GM23338 (cell line): ENCODE measurements around the gene CALCOCO1. TPM values are rescaled to one million over a fixed set of nuclear protein-coding genes. Genes with fewer than 3 reads are reported as not detected.
A peak's percentile ranks its signal among the peaks of the same experiment; 100 is the strongest.

ENCODE experiments used
- ATAC-seq: fragments of 200-7000 bp; cut with Tn5 transposase; 3 replicates; pipeline ENCODE4 v1.9.1; 2020
- DNase-seq: peaks from one replicate; pipeline ENCODE4 v3.0.0-alpha.2; 2015; ENCODE audit warnings: low spot score
- H2AFZ ChIP-seq: fragments of 200-600 bp; sonication (generic); 2 replicates; pipeline ENCODE4 v1.8.0; 2016; ENCODE audit warnings: antibody characterized with exemption, mild to moderate bottlenecking, moderate library complexity
- H3F3A ChIP-seq: fragments of 200-600 bp; sonication (generic); replicated peaks from 2 replicates; pipeline ENCODE4 v1.8.0; 2017; ENCODE audit warnings: antibody characterized with exemption, mixed run types, low read depth
- H3K27ac ChIP-seq: fragments of 200-600 bp; sonication (generic); 2 replicates; pipeline ENCODE4 v1.6.1; 2016; ENCODE audit warnings: low read depth
- H3K27me3 ChIP-seq: fragments of 200-600 bp; sonication (generic); 2 replicates; pipeline ENCODE4 v1.8.0; 2016; ENCODE audit warnings: mild to moderate bottlenecking, mixed run types, moderate library complexity; ENCODE audit not compliant: insufficient read depth
- H3K36me3 ChIP-seq: fragments of 200-600 bp; sonication (generic); 2 replicates; pipeline ENCODE4 v1.8.0; 2016; ENCODE audit warnings: mild to moderate bottlenecking; ENCODE audit not compliant: insufficient read depth
- H3K4me1 ChIP-seq: fragments of 200-600 bp; sonication (generic); 2 replicates; pipeline ENCODE4 v1.8.0; 2016; ENCODE audit warnings: mild to moderate bottlenecking, moderate library complexity; ENCODE audit not compliant: insufficient read depth
- H3K4me2 ChIP-seq: fragments of 200-600 bp; sonication (generic); 2 replicates; pipeline ENCODE4 v1.7.1; 2017; ENCODE audit warnings: mixed run types
- H3K4me3 ChIP-seq: fragments of 200-600 bp; sonication (generic); 2 replicates; pipeline ENCODE4 v1.6.1; 2016; ENCODE audit warnings: mixed run types
- H3K79me2 ChIP-seq: fragments of 200-600 bp; sonication (generic); replicated peaks from 2 replicates; pipeline ENCODE4 v1.8.0; 2017; ENCODE audit warnings: mild to moderate bottlenecking; ENCODE audit not compliant: insufficient read depth
- H3K9me2 ChIP-seq: fragments of 200-600 bp; sonication (generic); 2 replicates; pipeline ENCODE4 v1.8.0; 2017; ENCODE audit not compliant: insufficient read depth
- H4K20me1 ChIP-seq: fragments of 200-600 bp; sonication (generic); replicated peaks from 2 replicates; pipeline ENCODE4 v1.8.0; 2017; ENCODE audit warnings: mild to moderate bottlenecking; ENCODE audit not compliant: insufficient read depth
- H3K27ac Mint-ChIP-seq: 2 replicates; pipeline ENCODE4 v1.8.0; 2020; ENCODE audit warnings: inconsistent platforms, mild to moderate bottlenecking, moderate library complexity, mixed read lengths
- H3K27me3 Mint-ChIP-seq: 3 replicates; pipeline ENCODE4 v1.8.0; 2022; ENCODE audit warnings: low read depth, mild to moderate bottlenecking, moderate library complexity, mixed read lengths, inconsistent platforms; ENCODE audit not compliant: insufficient read depth, poor library complexity
- H3K36me3 Mint-ChIP-seq: 3 replicates; pipeline ENCODE4 v1.8.0; 2021; ENCODE audit warnings: low read depth, mild to moderate bottlenecking, inconsistent platforms, moderate library complexity, mixed read lengths
- H3K4me1 Mint-ChIP-seq: 3 replicates; pipeline ENCODE4 v1.8.0; 2020; ENCODE audit warnings: mild to moderate bottlenecking, inconsistent platforms, mixed read lengths
- H3K4me3 Mint-ChIP-seq: 3 replicates; pipeline ENCODE4 v1.8.0; 2021; ENCODE audit warnings: moderate library complexity, mild to moderate bottlenecking, inconsistent platforms, mixed read lengths
- H3K9me3 Mint-ChIP-seq: 3 replicates; pipeline ENCODE4 v1.8.0; 2020; ENCODE audit warnings: moderate library complexity, mild to moderate bottlenecking, inconsistent platforms, mixed read lengths
- EZH2 ChIP-seq: fragments of 200-600 bp; sonication (generic); IDR thresholded peaks from one replicate; pipeline ENCODE4 v1.8.0; 2017; ENCODE audit warnings: antibody characterized with exemption, mild to moderate bottlenecking, low read depth; ENCODE audit not compliant: unreplicated experiment
- EZH2phosphoT487 ChIP-seq: fragments of 200-600 bp; sonication (generic); IDR thresholded peaks from one replicate; pipeline ENCODE4 v1.8.1; 2018; ENCODE audit warnings: antibody characterized with exemption; ENCODE audit not compliant: unreplicated experiment
- NANOG ChIP-seq: IDR thresholded peaks from 2 replicates; pipeline ENCODE4 v1.6.1; 2016; ENCODE audit warnings: antibody characterized with exemption, borderline replicate concordance
- ZNF462 ChIP-seq: fragments of 250-450 bp; sonication (Bioruptor Pico); IDR thresholded peaks from 2 replicates; pipeline ENCODE4 v1.5.0; 2020; ENCODE audit warnings: mild to moderate bottlenecking, moderate library complexity
- polyA plus RNA-seq: library from polyadenylated mRNA; unstranded; fragments of >200 nt; fragmentation: Nextera tagmentation; extraction: Ambion mirVana; gene quantifications from 2 replicates; pipeline ENCODE4 v1.2.1, GENCODE V29; 2016
- total RNA-seq: library from RNA; depleted of rRNA; stranded (reverse); fragments of >200 nt; shearing (Covaris generic); gene quantifications from 2 replicates; pipeline ENCODE4 v1.2.3, GENCODE V29; 2014
- TF ChIP-seq, protein P1 (sequence below), 2 experiments: fragments of 200-600 bp in 1 of 2; sonication (generic) in 1 of 2; conservative IDR thresholded peaks; 2 replicates each; pipeline versions ENCODE4 v1.5.1 to v1.6.1; 2016 to 2017; ENCODE audit warnings: antibody characterized with exemption in 2 of 2, low read depth in 2 of 2, mild to moderate bottlenecking in 2 of 2, moderate library complexity in 1 of 2

CALCOCO1 gene
- total and polyA plus RNA-seq, 2 experiments from 2014 or later, result 6.5 to 20.4 TPM

DNA sequence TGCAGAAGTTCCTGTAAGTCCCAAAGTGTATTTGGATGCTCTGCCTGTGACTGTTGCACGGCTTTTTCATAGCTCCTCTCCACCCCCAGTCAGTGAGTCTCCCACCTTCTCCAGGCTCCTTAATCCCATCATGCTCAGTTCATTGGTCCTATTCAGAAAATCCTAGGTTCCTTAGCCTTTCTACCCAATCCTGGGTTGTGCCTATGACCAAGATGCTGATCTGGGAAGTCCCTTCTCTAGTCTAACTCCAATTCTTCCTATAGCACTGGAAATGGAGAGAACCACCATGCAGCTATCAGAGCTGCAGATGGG is 16.8 kb upstream of the CALCOCO1 start:
- H3K79me2 ChIP-seq, result no peaks in the 10 kb centered on the region
- no peaks in the 10 kb centered on the region for H3K36me3 Mint-ChIP-seq
- H3K4me3 Mint-ChIP-seq, result no peak overlapping the region
- peaks cover 12% of the 10 kb centered on the region for H3K27me3 Mint-ChIP-seq
- no peak overlapping the region for H2AFZ ChIP-seq
- H3K27ac Mint-ChIP-seq, result no peak overlapping the region
- peaks cover 11% of the 10 kb centered on the region for H3K4me1 Mint-ChIP-seq
- DNase-seq (no peak), ATAC-seq (no peak)
- no peak overlapping the region for H3K4me2 ChIP-seq
- no peaks in the 10 kb centered on the region for H3K36me3 ChIP-seq
- H4K20me1 ChIP-seq, result no peaks in the 10 kb centered on the region; the same call in 1 of the 2 replicates
- no peaks in the 10 kb centered on the region for H3K9me2 ChIP-seq
- no peak overlapping the region for H3K4me3 ChIP-seq
- no peaks in the 10 kb centered on the region for H3K9me3 Mint-ChIP-seq
- no peaks in the 10 kb centered on the region for H3F3A ChIP-seq
- H3K27ac ChIP-seq, result no peak overlapping the region
- peaks cover 22% of the 10 kb centered on the region for H3K4me1 ChIP-seq
- TF ChIP-seq EZH2phosphoT487, result no peak
- H3K27me3 ChIP-seq, result peaks cover 97% of the 10 kb centered on the region

GRCh38 chr12:53743266-53744129 is 16.2 kb upstream of the CALCOCO1 start:
- peak overlapping the region; percentile 73 for H3K4me2 ChIP-seq
- peaks cover 97% of the 10 kb centered on the region for H3K27me3 ChIP-seq
- H3K4me1 ChIP-seq, result peaks cover 25% of the 10 kb centered on the region
- peak overlapping the region; percentile 94 for H2AFZ ChIP-seq
- Mint-ChIP-seq H3K9me3 (no peaks in the 10 kb centered on the region), H3K27me3 (peaks cover 12% of the 10 kb centered on the region), H3K36me3 (no peaks in the 10 kb centered on the region), H3K27ac (no peak overlapping the region), H3K4me3 (peak overlapping the region; percentile 61; the same call in 2 of the 3 replicates), H3K4me1 (peaks cover 15% of the 10 kb centered on the region)
- DNase-seq, result peak; percentile 86
- H3K27ac ChIP-seq, result no peak overlapping the region
- H3K36me3 ChIP-seq, result no peaks in the 10 kb centered on the region
- TF ChIP-seq, protein P1, sequence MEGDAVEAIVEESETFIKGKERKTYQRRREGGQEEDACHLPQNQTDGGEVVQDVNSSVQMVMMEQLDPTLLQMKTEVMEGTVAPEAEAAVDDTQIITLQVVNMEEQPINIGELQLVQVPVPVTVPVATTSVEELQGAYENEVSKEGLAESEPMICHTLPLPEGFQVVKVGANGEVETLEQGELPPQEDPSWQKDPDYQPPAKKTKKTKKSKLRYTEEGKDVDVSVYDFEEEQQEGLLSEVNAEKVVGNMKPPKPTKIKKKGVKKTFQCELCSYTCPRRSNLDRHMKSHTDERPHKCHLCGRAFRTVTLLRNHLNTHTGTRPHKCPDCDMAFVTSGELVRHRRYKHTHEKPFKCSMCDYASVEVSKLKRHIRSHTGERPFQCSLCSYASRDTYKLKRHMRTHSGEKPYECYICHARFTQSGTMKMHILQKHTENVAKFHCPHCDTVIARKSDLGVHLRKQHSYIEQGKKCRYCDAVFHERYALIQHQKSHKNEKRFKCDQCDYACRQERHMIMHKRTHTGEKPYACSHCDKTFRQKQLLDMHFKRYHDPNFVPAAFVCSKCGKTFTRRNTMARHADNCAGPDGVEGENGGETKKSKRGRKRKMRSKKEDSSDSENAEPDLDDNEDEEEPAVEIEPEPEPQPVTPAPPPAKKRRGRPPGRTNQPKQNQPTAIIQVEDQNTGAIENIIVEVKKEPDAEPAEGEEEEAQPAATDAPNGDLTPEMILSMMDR (conservative IDR thresholded peaks at IDR 0.05; ENCODE audit: low read depth in 2 of 2), result peak; percentile 92 to 99
- TF ChIP-seq NANOG (no peak), EZH2 (peak; percentile 33)
- no peaks in the 10 kb centered on the region; the same call in 1 of the 2 replicates for H4K20me1 ChIP-seq
- H3K79me2 ChIP-seq, result no peaks in the 10 kb centered on the region
- H3K9me2 ChIP-seq, result no peaks in the 10 kb centered on the region
- no peaks in the 10 kb centered on the region for H3F3A ChIP-seq
- ATAC-seq, result peak; percentile 57
- H3K4me3 ChIP-seq, result peak overlapping the region; percentile 48

- Histone ChIP-seq H3K4me1 (peaks cover 12% of the 10 kb centered on the region; the same call in 1 of the 2 replicates), H3F3A (no peaks in the 10 kb centered on the region), H3K36me3 (no peaks in the 10 kb centered on the region), H3K27me3 (peaks cover 98% of the 10 kb centered on the region), H3K79me2 (no peaks in the 10 kb centered on the region), H3K9me2 (no peaks in the 10 kb centered on the region), H4K20me1 (no peaks in the 10 kb centered on the region), H3K27ac (no peak overlapping the region), H2AFZ (no peak overlapping the region), H3K4me2 (peak overlapping the region; percentile 73; the same call in 1 of the 2 replicates), H3K4me3 (peak overlapping the region; percentile 83; the same call in 1 of the 2 replicates)
- Mint-ChIP-seq H3K4me3 (no peak overlapping the region), H3K27me3 (peaks cover 32% of the 10 kb centered on the region), H3K36me3 (no peaks in the 10 kb centered on the region), H3K9me3 (no peaks in the 10 kb centered on the region; the same call in 2 of the 3 replicates), H3K27ac (no peak overlapping the region), H3K4me1 (peaks cover 16% of the 10 kb centered on the region)
- no peak for DNase-seq
- no peak for ATAC-seq
- no peak for TF ChIP-seq NANOG
- no peak for TF ChIP-seq ZNF462
- TF ChIP-seq EZH2phosphoT487, result no peak
Measured at GRCh38 chr12:53740130-53740491, 12.9 kb upstream of the CALCOCO1 start.
